ENCODE results near the gene EHMT1. TPM values are rescaled to one million over a fixed set of nuclear protein-coding genes. Genes with fewer than 3 reads are reported as not detected.
"Not testable (repeated sequence)": the region's sequence is repeated elsewhere in the genome, so short reads cannot be mapped to it uniquely, and the experiment has no call there.

EHMT1 gene
- total RNA-seq, 1 donor from 2014 or later = 64.5 TPM

GRCh38 chr9:137724818-137725240, 106.0 kb downstream of the EHMT1 start:
- FAIRE-seq (no peak), DNase-seq (ENCODE audit: low read depth) (no peak)
- H3K4me1 Mint-ChIP-seq (ENCODE audit: low read depth, unreplicated experiment) = peaks cover 25% of the 10 kb centered on the region
- no peaks in the 10 kb centered on the region for H3K9me3 Mint-ChIP-seq (ENCODE audit: unreplicated experiment)
- peaks cover 69% of the 10 kb centered on the region for H4K20me1 ChIP-seq (ENCODE audit: insufficient read depth, low read length)
- H3K27ac ChIP-seq (ENCODE audit: low read depth, low read length) = no peak overlapping the region
- H3K27me3 ChIP-seq (ENCODE audit: insufficient read depth, low read length) = no peaks in the 10 kb centered on the region
- H3K9ac ChIP-seq (ENCODE audit: low read length) = no peak overlapping the region
- H3K4me1 ChIP-seq (ENCODE audit: insufficient read depth, low read length) = peaks cover 4% of the 10 kb centered on the region
- TF ChIP-seq, protein P1, sequence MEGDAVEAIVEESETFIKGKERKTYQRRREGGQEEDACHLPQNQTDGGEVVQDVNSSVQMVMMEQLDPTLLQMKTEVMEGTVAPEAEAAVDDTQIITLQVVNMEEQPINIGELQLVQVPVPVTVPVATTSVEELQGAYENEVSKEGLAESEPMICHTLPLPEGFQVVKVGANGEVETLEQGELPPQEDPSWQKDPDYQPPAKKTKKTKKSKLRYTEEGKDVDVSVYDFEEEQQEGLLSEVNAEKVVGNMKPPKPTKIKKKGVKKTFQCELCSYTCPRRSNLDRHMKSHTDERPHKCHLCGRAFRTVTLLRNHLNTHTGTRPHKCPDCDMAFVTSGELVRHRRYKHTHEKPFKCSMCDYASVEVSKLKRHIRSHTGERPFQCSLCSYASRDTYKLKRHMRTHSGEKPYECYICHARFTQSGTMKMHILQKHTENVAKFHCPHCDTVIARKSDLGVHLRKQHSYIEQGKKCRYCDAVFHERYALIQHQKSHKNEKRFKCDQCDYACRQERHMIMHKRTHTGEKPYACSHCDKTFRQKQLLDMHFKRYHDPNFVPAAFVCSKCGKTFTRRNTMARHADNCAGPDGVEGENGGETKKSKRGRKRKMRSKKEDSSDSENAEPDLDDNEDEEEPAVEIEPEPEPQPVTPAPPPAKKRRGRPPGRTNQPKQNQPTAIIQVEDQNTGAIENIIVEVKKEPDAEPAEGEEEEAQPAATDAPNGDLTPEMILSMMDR (IDR thresholded peaks at IDR 0.05; ENCODE audit: insufficient read depth, low read depth, low read length) = no peak
- TF ChIP-seq EZH2 (IDR thresholded peaks at IDR 0.05; ENCODE audit: insufficient read depth, low read length) = no peak
- no peak overlapping the region for H3K4me3 Mint-ChIP-seq (ENCODE audit: unreplicated experiment)
- no peak overlapping the region for H2AFZ ChIP-seq (ENCODE audit: low read depth, low read length)
- H3K79me2 ChIP-seq (ENCODE audit: insufficient read depth, low read length) = peaks cover 65% of the 10 kb centered on the region
- no peaks in the 10 kb centered on the region for H3K9me3 ChIP-seq (ENCODE audit: insufficient read depth, low read depth, low read length)
- peaks cover 6% of the 10 kb centered on the region for H3K36me3 ChIP-seq (ENCODE audit: insufficient read depth, low read length)
- H3K36me3 Mint-ChIP-seq (ENCODE audit: low read depth, unreplicated experiment) = peaks cover 26% of the 10 kb centered on the region
- no peak overlapping the region for H3K4me2 ChIP-seq (ENCODE audit: low read length)
- H3K4me3 ChIP-seq (ENCODE audit: insufficient read depth, low read depth, low read length) = no peak overlapping the region
- no peak overlapping the region for H3K27ac Mint-ChIP-seq (ENCODE audit: unreplicated experiment)
- no peaks in the 10 kb centered on the region for H3K27me3 Mint-ChIP-seq (ENCODE audit: low read depth, unreplicated experiment)

DNA sequence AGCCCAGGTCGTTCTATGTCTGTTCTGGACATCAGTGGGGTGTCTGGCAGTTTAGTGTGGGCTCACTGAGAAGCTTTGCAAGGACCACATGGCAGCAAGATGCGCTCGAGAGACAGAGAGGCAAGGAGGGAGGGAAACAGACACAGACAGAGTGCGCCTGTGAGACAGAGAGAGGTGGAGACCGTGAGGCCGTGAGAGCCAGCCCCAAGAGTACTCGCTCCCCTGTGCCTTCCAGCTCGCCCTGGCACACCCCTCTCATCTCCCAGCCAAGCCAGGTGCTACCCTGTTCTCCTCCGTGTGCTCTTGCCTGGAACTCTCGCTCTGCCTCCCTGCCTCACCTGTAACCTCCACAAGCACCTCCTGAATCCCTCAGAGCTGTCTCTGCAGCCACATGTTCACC, 106.8 kb downstream of the EHMT1 start:
- peaks cover 9% of the 10 kb centered on the region for H3K36me3 ChIP-seq (ENCODE audit: insufficient read depth, low read length)
- H3K79me2 ChIP-seq (ENCODE audit: insufficient read depth, low read length) = peaks cover 72% of the 10 kb centered on the region
- no peak overlapping the region for H3K4me3 Mint-ChIP-seq (ENCODE audit: unreplicated experiment)

GRCh38 chr9:137726336-137726735, 107.5 kb downstream of the EHMT1 start:
- not testable (repeated sequence) for H3K4me1 ChIP-seq (ENCODE audit: insufficient read depth, low read length); H3K9me3 ChIP-seq (ENCODE audit: insufficient read depth, low read depth, low read length); H2AFZ ChIP-seq (ENCODE audit: low read depth, low read length); H3K9me3 Mint-ChIP-seq (ENCODE audit: unreplicated experiment); H3K27ac Mint-ChIP-seq (ENCODE audit: unreplicated experiment); DNase-seq (ENCODE audit: low read depth); H3K27me3 Mint-ChIP-seq (ENCODE audit: low read depth, unreplicated experiment); H3K9ac ChIP-seq (ENCODE audit: low read length); FAIRE-seq; H3K27ac ChIP-seq (ENCODE audit: low read depth, low read length); H3K36me3 ChIP-seq (ENCODE audit: insufficient read depth, low read length); H3K27me3 ChIP-seq (ENCODE audit: insufficient read depth, low read length); H3K4me3 ChIP-seq (ENCODE audit: insufficient read depth, low read depth, low read length); H3K4me3 Mint-ChIP-seq (ENCODE audit: unreplicated experiment); H3K4me2 ChIP-seq (ENCODE audit: low read length)
- Mint-ChIP-seq H3K4me1 (ENCODE audit: low read depth, unreplicated experiment) (peaks cover 25% of the 10 kb centered on the region), H3K36me3 (ENCODE audit: low read depth, unreplicated experiment) (peaks cover 31% of the 10 kb centered on the region)
- Histone ChIP-seq H3K79me2 (ENCODE audit: insufficient read depth, low read length) (peaks cover 78% of the 10 kb centered on the region), H4K20me1 (ENCODE audit: insufficient read depth, low read length) (peaks cover 75% of the 10 kb centered on the region)

More for the DNA sequence above, 106.8 kb downstream of the EHMT1 start:
- H2AFZ ChIP-seq (ENCODE audit: low read depth, low read length) = no peak overlapping the region
- peaks cover 29% of the 10 kb centered on the region for H3K36me3 Mint-ChIP-seq (ENCODE audit: low read depth, unreplicated experiment)
- H3K4me3 ChIP-seq (ENCODE audit: insufficient read depth, low read depth, low read length) = no peak overlapping the region
- H3K4me1 ChIP-seq (ENCODE audit: insufficient read depth, low read length) = peaks cover 4% of the 10 kb centered on the region
- no peaks in the 10 kb centered on the region for H3K9me3 Mint-ChIP-seq (ENCODE audit: unreplicated experiment)
- H4K20me1 ChIP-seq (ENCODE audit: insufficient read depth, low read length) = peaks cover 72% of the 10 kb centered on the region
- TF ChIP-seq, protein P1 (IDR thresholded peaks at IDR 0.05; ENCODE audit: insufficient read depth, low read depth, low read length) = no peak
- TF ChIP-seq EZH2 (IDR thresholded peaks at IDR 0.05; ENCODE audit: insufficient read depth, low read length) = no peak
- no peak for DNase-seq (ENCODE audit: low read depth)
- H3K4me2 ChIP-seq (ENCODE audit: low read length) = no peak overlapping the region
- H3K4me1 Mint-ChIP-seq (ENCODE audit: low read depth, unreplicated experiment) = peaks cover 25% of the 10 kb centered on the region
- no peaks in the 10 kb centered on the region for H3K27me3 ChIP-seq (ENCODE audit: insufficient read depth, low read length)
- no peaks in the 10 kb centered on the region for H3K9me3 ChIP-seq (ENCODE audit: insufficient read depth, low read depth, low read length)
- no peak overlapping the region for H3K9ac ChIP-seq (ENCODE audit: low read length)
- no peak overlapping the region for H3K27ac ChIP-seq (ENCODE audit: low read depth, low read length)
- no peaks in the 10 kb centered on the region for H3K27me3 Mint-ChIP-seq (ENCODE audit: low read depth, unreplicated experiment)
- no peak overlapping the region for H3K27ac Mint-ChIP-seq (ENCODE audit: unreplicated experiment)
- FAIRE-seq = no peak

Data from astrocyte (in vitro differentiated cells and primary cell).